Activated CD4-positive, alpha-beta T cell treated with anti-CD3 and anti-CD28 coated beads, Interleukin-2, amount 10 ng/mL, durations not matched to agents 24 days and 14 days (primary cell): ENCODE measurements around the gene FAM47E. TPM values are rescaled to one million over a fixed set of nuclear protein-coding genes. Genes with fewer than 3 reads are reported as not detected.
A peak's percentile ranks its signal among the peaks of the same experiment; 100 is the strongest.

ENCODE experiments used
- DNase-seq: peaks from one replicate; pipeline ENCODE4 v3.0.0; 2022
- H3K27ac Mint-ChIP-seq: one replicate; pipeline ENCODE4 v1.8.0; 2022; ENCODE audit warnings: mild to moderate bottlenecking, mixed read lengths
- H3K27me3 Mint-ChIP-seq: one replicate; pipeline ENCODE4 v1.8.0; 2022; ENCODE audit warnings: mixed read lengths
- H3K36me3 Mint-ChIP-seq: one replicate; pipeline ENCODE4 v1.8.0; 2022; ENCODE audit warnings: low read depth, mild to moderate bottlenecking, mixed read lengths
- H3K4me1 Mint-ChIP-seq: one replicate; pipeline ENCODE4 v1.8.0; 2021; ENCODE audit warnings: mixed read lengths
- H3K4me3 Mint-ChIP-seq: one replicate; pipeline ENCODE4 v1.8.0; 2022; ENCODE audit warnings: mild to moderate bottlenecking, moderate library complexity, mixed read lengths
- H3K9me3 Mint-ChIP-seq: one replicate; pipeline ENCODE4 v1.8.0; 2021; ENCODE audit warnings: mixed read lengths
- intact Hi-C: fragments of 100-400 bp; cut with micrococcal nuclease; formaldehyde crosslinking; loops from one replicate; pipeline ENCODE4 v1.15.1; 2023
- total RNA-seq: library from RNA; stranded (reverse); gene quantifications from 2 replicates; pipeline ENCODE4 v1.2.3, GENCODE V29; 2022

FAM47E gene
- total RNA-seq, 1 donor from 2014 or later, result not detected

GRCh38 chr4:76213415-76214176 lies 37.9 kb upstream of the FAM47E start, which contains the start of gene SCARB2:
TSS of gene SCARB2 (minus strand) at chr4:76213824. CDS start at chr4:76213543, 281 bp downstream.
- DNase-seq, result peak; percentile 93
- H3K9me3 Mint-ChIP-seq, result peaks cover 4% of the 10 kb centered on the region
- H3K36me3 Mint-ChIP-seq, result no peaks in the 10 kb centered on the region
- H3K27ac Mint-ChIP-seq, result peak within 1 kb of the TSS; percentile 83
- H3K4me3 Mint-ChIP-seq, result peak within 1 kb of the TSS; percentile 86
- H3K27me3 Mint-ChIP-seq, result peaks cover 32% of the 10 kb centered on the region
- peaks cover 23% of the 10 kb centered on the region for H3K4me1 Mint-ChIP-seq
- intact Hi-C loops, result loop anchor here (2.0 to 5.0 kb wide), 4 partner anchors 65 to 1374 kb away; partner anchors contain the start of genes NUP54 and STBD1

DNA sequence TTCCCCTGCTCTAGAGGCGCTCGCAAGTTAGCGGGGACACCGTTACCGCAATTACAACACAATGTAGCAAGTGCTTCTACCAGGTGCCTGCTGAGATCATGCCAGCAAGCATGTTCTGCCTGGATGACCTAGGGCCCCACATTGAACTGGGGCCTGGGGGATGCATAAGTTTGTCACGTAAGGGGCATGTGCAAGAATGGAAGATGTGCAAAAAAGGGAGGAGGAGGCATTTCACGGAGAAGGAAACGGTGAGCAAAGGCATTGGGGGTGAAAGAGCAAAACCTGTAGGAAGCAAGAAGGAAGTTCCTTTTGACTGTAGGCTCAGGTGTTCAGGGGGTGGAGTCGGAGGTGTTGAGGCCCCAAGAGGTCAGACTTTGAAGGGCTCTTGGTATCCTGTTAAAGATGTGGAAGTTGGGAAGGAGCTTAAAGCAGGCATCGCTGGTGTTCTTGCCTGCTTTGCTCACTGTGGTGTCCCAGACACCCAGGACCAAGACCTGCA lies 37.3 kb upstream of the FAM47E start:
- H3K9me3 Mint-ChIP-seq, result peaks cover 4% of the 10 kb centered on the region
- H3K27me3 Mint-ChIP-seq, result peaks cover 33% of the 10 kb centered on the region
- peak overlapping the region; percentile 83 for H3K27ac Mint-ChIP-seq
- intact Hi-C loops, result loop anchor here (2.0 to 5.0 kb wide), 3 partner anchors 65 to 1373 kb away; partner anchors contain the start of gene NUP54
- DNase-seq, result no peak
- H3K4me3 Mint-ChIP-seq, result peak overlapping the region; percentile 86
- peaks cover 22% of the 10 kb centered on the region for H3K4me1 Mint-ChIP-seq
- no peaks in the 10 kb centered on the region for H3K36me3 Mint-ChIP-seq

DNA sequence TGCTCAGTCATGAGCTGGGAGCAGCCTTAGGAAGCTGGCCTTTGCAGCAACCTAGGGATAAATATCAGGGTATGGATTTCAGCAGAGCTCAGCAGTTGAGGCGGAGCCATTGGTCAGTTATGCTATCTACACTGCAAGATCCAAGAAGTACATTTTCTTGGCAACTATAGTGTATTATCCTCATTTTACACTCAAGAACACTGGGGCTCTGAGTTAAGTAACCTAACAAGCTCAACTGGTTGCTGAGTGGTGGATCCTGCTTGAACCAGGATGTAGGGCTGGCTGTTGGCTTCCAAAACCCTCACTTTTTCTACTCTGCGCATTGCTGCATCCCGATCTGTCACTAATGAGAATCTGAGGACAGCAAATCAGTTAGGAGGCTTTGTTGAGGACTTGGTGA lies 36.4 kb upstream of the FAM47E start:
- no peaks in the 10 kb centered on the region for H3K36me3 Mint-ChIP-seq
- peaks cover 4% of the 10 kb centered on the region for H3K9me3 Mint-ChIP-seq
- DNase-seq, result no peak
- H3K27ac Mint-ChIP-seq, result no peak overlapping the region
- H3K4me1 Mint-ChIP-seq, result peaks cover 24% of the 10 kb centered on the region
- intact Hi-C loops, result loop anchor here (2.0 kb wide), 1 partner anchor 66 kb away; the partner anchor contains the start of gene NUP54
- H3K4me3 Mint-ChIP-seq, result no peak overlapping the region
- peaks cover 36% of the 10 kb centered on the region for H3K27me3 Mint-ChIP-seq

DNA sequence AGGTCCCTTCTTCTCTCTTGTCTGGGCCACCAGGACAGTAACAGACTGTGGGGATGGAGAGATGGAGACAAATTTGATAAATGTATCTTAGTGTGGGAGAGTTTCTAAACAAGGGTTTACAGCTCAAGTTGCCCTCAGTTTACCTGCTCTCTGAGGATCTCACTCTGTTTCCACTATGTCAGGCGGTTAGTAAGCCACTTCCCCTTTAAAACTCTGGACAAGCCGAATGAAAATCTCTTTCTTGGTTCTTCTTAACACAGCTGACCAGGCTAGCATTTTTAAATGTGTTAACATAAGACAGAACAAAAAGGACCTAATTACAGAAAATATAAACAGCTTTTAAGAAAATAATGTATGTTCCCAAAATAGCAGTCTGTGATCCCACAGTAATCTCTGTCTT lies 35.0 kb upstream of the FAM47E start:
- Mint-ChIP-seq H3K27me3 (peaks cover 36% of the 10 kb centered on the region), H3K4me1 (peaks cover 23% of the 10 kb centered on the region)
- intact Hi-C loops, result no loop called here

GRCh38 chr4:76216975-76217814 lies 34.3 kb upstream of the FAM47E start:
- DNase-seq, result no peak
- Mint-ChIP-seq H3K4me1 (peaks cover 20% of the 10 kb centered on the region), H3K9me3 (peaks cover 4% of the 10 kb centered on the region), H3K27ac (no peak overlapping the region), H3K36me3 (no peaks in the 10 kb centered on the region), H3K4me3 (no peak overlapping the region), H3K27me3 (peaks cover 36% of the 10 kb centered on the region)
- intact Hi-C loops, result no loop called here

More for the DNA sequence above, 35.0 kb upstream of the FAM47E start:
- no peaks in the 10 kb centered on the region for H3K36me3 Mint-ChIP-seq
- H3K4me3 Mint-ChIP-seq, result no peak overlapping the region
- H3K9me3 Mint-ChIP-seq, result peaks cover 4% of the 10 kb centered on the region
- DNase-seq, result no peak
- no peak overlapping the region for H3K27ac Mint-ChIP-seq

- Mint-ChIP-seq H3K36me3 (no peaks in the 10 kb centered on the region), H3K4me3 (no peak overlapping the region), H3K9me3 (no peaks in the 10 kb centered on the region), H3K27ac (no peak overlapping the region), H3K4me1 (peaks cover 5% of the 10 kb centered on the region), H3K27me3 (peaks cover 34% of the 10 kb centered on the region)
- intact Hi-C loops, result no loop called here
- DNase-seq, result no peak
These were observed 32.0 kb upstream of the FAM47E start for GRCh38 chr4:76219299-76220055.

GRCh38 chr4:76224171-76224570 lies 27.4 kb upstream of the FAM47E start:
- DNase-seq, result no peak
- intact Hi-C loops, result no loop called here
- Mint-ChIP-seq H3K27me3 (peaks cover 19% of the 10 kb centered on the region), H3K9me3 (peaks cover 8% of the 10 kb centered on the region), H3K4me3 (no peak overlapping the region), H3K27ac (no peak overlapping the region), H3K36me3 (no peaks in the 10 kb centered on the region), H3K4me1 (peaks cover 2% of the 10 kb centered on the region)

GRCh38 chr4:76226418-76226817 lies 25.1 kb upstream of the FAM47E start:
- no peak for DNase-seq
- H3K4me1 Mint-ChIP-seq, result no peaks in the 10 kb centered on the region
- intact Hi-C loops, result no loop called here
- peaks cover 12% of the 10 kb centered on the region for H3K9me3 Mint-ChIP-seq
- no peaks in the 10 kb centered on the region for H3K36me3 Mint-ChIP-seq
- H3K27me3 Mint-ChIP-seq, result peaks cover 19% of the 10 kb centered on the region
- no peak overlapping the region for H3K4me3 Mint-ChIP-seq
- no peak overlapping the region for H3K27ac Mint-ChIP-seq

DNA sequence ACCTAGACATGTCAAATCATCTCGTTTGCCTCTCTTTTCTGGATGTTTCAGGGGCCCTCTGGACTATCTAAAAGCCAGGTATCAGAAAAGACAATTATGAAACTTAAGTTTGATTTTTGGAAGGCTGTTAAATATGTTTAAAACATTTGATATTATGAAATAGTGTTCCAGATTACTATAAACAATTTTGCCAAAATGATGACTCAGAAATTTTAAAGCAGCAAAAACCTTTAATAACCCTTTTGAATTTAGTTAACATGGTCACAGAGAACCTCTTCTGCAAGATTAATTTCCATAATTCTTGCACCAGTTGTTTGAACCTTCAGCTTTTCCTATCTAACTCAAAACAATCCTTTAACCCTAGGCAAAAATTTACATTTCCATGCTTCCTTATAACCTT lies 18.8 kb upstream of the FAM47E start:
- Mint-ChIP-seq H3K4me1 (no peaks in the 10 kb centered on the region), H3K36me3 (no peaks in the 10 kb centered on the region), H3K27ac (no peak overlapping the region), H3K9me3 (peaks cover 12% of the 10 kb centered on the region), H3K27me3 (peaks cover 13% of the 10 kb centered on the region), H3K4me3 (no peak overlapping the region)
- DNase-seq, result no peak
- intact Hi-C loops, result no loop called here

GRCh38 chr4:76233083-76233482 lies 18.4 kb upstream of the FAM47E start:
- peaks cover 10% of the 10 kb centered on the region for H3K9me3 Mint-ChIP-seq
- intact Hi-C loops, result no loop called here
- no peak overlapping the region for H3K4me3 Mint-ChIP-seq
- no peak for DNase-seq
- H3K27me3 Mint-ChIP-seq, result peaks cover 12% of the 10 kb centered on the region
- H3K36me3 Mint-ChIP-seq, result no peaks in the 10 kb centered on the region
- H3K4me1 Mint-ChIP-seq, result no peaks in the 10 kb centered on the region
- H3K27ac Mint-ChIP-seq, result no peak overlapping the region

DNA sequence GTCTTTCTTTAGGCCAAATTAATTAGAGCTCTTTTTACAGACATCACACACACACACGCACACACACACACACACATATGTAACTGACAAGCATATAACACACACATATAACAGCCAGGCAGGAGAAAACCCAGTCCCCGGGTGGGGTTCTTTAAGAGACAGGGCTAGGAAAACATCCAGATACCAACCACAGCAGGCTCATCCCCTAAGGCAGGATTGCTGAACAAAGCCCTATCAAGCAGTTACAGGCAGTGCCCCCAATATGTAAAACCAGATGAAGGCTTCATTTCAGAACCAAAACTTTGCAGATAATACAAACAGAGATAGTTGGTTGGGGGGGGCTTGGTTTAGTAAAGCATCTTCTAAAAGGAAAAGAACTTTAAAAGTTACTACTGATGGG lies 18.0 kb upstream of the FAM47E start:
- H3K4me1 Mint-ChIP-seq, result no peaks in the 10 kb centered on the region
- no peak overlapping the region for H3K4me3 Mint-ChIP-seq
- H3K27ac Mint-ChIP-seq, result no peak overlapping the region
- intact Hi-C loops, result no loop called here
- peaks cover 12% of the 10 kb centered on the region for H3K27me3 Mint-ChIP-seq
- no peaks in the 10 kb centered on the region for H3K36me3 Mint-ChIP-seq
- peaks cover 10% of the 10 kb centered on the region for H3K9me3 Mint-ChIP-seq
- no peak for DNase-seq

DNA sequence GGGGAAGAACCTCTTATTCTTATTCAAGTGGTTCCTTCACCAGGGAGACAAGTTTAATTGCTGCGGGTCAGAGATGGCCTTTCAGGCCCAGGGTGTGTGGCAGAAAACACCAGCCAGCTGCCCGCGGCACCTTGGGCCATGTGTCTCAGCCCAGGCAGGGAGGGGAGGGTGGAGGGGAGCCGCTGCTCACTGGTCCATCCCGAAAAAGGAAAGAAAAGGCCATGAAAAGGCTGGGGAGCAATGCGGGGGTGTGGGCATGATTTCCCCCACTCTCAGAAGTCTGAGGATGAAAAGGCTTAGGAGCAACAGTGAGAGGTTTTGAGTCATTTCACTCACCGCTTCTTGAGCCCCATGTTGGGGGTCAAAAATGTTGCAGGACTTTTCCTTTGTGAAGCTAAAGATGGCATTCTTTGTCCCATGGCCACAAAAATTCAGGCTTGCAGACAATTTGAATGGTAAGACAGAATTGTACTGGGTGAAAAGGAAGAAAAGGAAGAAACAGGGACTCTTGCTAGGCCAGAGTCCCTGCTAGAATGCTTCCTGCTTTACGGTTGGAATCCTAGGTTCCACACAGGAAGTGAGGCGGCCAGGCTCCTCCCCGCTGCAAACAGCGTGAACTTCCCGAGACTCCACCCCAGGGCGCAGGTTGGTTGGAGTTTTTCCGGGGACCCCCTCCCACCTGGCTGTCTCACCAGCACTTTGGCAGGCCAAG lies 17.4 kb upstream of the FAM47E start:
- Mint-ChIP-seq H3K4me1 (no peaks in the 10 kb centered on the region), H3K4me3 (no peak overlapping the region), H3K36me3 (no peaks in the 10 kb centered on the region), H3K9me3 (peaks cover 11% of the 10 kb centered on the region), H3K27me3 (peaks cover 9% of the 10 kb centered on the region), H3K27ac (no peak overlapping the region)
- no peak for DNase-seq
- intact Hi-C loops, result no loop called here

DNA sequence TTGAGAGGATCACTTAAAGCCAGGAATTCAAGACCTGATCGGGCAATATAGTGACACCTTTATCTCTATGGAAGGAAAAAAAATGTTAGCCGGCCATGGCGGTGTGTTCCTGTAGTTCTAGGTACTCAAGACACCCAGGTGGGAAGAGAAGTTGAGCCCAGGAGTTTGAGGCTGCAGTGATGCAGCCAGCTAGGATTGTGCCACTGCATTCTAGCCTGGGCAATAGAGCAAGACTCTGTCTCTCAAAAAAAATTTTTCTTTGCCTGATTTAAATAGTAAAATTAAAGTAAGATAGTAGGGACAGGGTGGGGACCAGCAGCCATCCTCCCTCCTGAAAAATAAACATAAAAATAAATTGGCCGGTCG lies 16.9 kb upstream of the FAM47E start:
- H3K9me3 Mint-ChIP-seq, result peaks cover 7% of the 10 kb centered on the region
- no peaks in the 10 kb centered on the region for H3K4me1 Mint-ChIP-seq
- no peak overlapping the region for H3K27ac Mint-ChIP-seq
- DNase-seq, result no peak
- intact Hi-C loops, result no loop called here
- H3K27me3 Mint-ChIP-seq, result peaks cover 5% of the 10 kb centered on the region
- H3K36me3 Mint-ChIP-seq, result no peaks in the 10 kb centered on the region
- H3K4me3 Mint-ChIP-seq, result no peak overlapping the region
